ENCODE measurements around the gene BICC1.

BICC1 gene

DNA sequence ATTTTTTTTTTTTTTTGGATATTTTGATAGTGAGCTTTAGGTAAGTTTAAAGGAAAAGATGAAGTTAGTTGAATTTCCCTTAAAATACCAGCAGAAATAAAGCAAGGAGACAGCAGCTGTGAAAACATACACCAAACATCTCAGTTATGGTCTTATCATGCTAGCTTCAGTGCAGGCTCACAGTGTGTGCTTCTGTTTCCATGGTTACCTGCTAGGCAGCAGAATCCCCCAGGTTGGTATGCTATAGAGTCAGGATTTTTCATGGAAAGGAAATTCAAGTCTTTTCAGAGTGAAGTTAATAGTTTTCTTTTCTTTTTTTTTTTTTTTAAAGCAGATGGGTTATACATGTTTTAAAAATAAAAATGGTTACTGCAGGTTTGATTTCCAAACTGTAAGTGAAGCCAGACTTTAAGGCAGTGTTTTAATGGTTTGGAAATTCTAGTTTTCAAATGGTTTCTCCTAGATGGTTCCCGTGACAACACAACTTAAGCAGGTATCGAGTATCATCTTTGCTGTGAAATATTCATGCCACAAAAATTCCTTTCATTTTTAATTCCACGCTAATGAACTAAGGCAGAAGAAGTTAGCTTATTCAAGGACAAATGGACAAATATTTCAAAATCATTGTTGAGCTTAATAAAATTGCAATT is 230.9 kb downstream of the BICC1 start:
- Histone ChIP-seq H3K36me3 (ENCODE audit: insufficient read depth, low read length) (no peaks in the 10 kb centered on the region), H3K4me1 (ENCODE audit: insufficient read depth, low read length) (peaks cover 10% of the 10 kb centered on the region), H3K9me3 (ENCODE audit: control insufficient read depth, insufficient read depth, low read length) (no peaks in the 10 kb centered on the region), H3K9ac (ENCODE audit: low read depth, low read length) (no peak overlapping the region)

DNA sequence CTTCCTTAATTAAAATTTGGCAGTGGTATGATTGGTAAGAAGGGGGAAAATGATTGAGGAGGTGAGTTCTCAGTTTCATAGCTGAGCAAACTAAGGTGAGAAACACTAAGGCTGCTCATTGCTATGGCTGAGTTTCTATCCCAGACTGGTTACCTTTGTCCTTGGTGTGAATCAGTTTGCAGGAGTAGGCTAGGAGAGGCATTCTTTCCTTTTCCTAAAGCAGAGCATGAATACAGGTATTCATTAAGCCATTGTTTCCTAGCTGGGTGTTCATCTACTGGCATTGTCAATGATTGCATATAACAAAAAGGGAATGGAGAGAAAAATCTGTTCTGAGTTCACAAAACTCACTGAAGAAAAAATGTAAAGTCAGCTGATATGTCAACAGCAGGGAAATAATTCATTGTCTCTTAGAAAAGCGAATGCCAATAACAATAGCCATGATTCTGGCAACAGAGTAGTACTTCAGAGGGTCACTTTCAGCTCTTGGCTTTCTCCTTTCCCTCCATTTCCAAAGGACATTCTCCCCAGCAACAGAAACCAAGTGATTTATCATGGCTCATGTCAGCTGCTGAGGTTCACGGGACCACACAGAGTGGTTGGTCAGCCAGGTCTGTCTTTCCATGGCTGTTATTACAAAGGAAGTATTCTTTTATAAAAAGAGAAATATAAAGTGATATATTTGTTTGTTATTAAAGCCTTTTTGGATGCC is 234.0 kb downstream of the BICC1 start:
- H3K4me1 ChIP-seq (ENCODE audit: insufficient read depth, low read length) = peaks cover 10% of the 10 kb centered on the region
- no peaks in the 10 kb centered on the region for H3K36me3 ChIP-seq (ENCODE audit: insufficient read depth, low read length)
- H3K9me3 ChIP-seq (ENCODE audit: control insufficient read depth, insufficient read depth, low read length) = no peaks in the 10 kb centered on the region
- H3K9ac ChIP-seq (ENCODE audit: low read depth, low read length) = no peak overlapping the region

DNA sequence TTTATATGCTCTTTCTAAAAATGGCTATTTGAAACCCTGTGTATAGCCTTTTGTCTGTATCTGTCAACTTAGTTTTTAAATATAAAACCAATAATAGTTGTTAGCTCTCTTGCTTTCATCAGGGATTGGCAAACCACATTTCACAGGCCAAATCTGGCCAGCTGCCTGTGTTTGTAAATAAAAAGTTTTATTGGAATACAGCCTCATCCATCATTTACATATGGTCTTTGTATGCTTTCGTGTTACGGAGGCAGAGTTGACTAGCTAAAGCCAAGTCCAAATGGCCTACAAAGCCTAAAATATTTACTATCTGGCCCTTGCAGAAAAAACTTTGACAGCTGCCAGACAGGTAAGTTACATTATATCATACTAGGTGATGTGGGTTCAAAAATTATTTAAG is 235.0 kb downstream of the BICC1 start:
- Histone ChIP-seq H3K4me1 (ENCODE audit: insufficient read depth, low read length) (peaks cover 10% of the 10 kb centered on the region), H3K36me3 (ENCODE audit: insufficient read depth, low read length) (no peaks in the 10 kb centered on the region), H3K9ac (ENCODE audit: low read depth, low read length) (no peak overlapping the region), H3K9me3 (ENCODE audit: control insufficient read depth, insufficient read depth, low read length) (no peaks in the 10 kb centered on the region)

DNA sequence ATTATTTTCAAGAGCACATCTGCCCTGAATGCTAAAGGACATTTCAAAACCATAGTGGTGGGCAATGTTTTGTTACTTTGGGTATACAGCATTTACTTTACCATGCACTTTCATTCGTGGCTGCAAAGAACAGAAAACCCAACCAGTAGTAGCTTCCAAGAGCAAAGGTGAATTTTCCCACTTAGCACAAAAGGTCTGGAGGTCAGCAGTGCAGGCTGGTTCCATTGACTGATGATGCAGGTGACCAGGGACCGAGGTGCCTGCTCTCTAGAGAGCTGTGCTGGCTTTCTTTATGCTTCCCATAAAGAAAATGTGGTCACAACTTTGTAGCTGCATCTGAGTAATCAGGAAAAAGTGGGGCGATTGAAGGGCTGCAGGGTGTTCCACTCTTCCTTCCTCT is 240.0 kb downstream of the BICC1 start:
- no peaks in the 10 kb centered on the region for H3K36me3 ChIP-seq (ENCODE audit: insufficient read depth, low read length)
- no peaks in the 10 kb centered on the region for H3K9me3 ChIP-seq (ENCODE audit: control insufficient read depth, insufficient read depth, low read length)
- H3K4me1 ChIP-seq (ENCODE audit: insufficient read depth, low read length) = peaks cover 8% of the 10 kb centered on the region
- no peak overlapping the region for H3K9ac ChIP-seq (ENCODE audit: low read depth, low read length)

DNA sequence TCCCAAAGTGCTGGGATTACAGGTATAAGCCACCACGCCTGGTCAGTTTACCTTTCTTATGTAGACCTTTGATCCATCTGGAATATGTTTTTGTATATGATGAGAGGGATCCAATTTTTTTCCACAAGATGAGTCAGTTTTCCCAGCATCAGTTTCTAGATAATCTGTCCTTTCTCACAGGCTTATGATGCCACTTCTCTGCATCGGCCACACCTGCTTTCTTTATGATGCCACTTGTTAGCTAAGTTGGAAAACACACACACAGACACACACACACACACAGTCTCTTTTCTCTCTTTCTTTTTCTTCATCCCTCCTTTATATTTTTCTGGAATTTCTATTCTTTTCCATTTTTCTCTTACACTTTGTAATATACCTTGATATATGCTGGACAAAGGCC is 240.8 kb downstream of the BICC1 start:
- Histone ChIP-seq H3K4me1 (ENCODE audit: insufficient read depth, low read length) (peaks cover 8% of the 10 kb centered on the region), H3K9me3 (ENCODE audit: control insufficient read depth, insufficient read depth, low read length) (no peaks in the 10 kb centered on the region), H3K9ac (ENCODE audit: low read depth, low read length) (no peak overlapping the region), H3K36me3 (ENCODE audit: insufficient read depth, low read length) (no peaks in the 10 kb centered on the region)

DNA sequence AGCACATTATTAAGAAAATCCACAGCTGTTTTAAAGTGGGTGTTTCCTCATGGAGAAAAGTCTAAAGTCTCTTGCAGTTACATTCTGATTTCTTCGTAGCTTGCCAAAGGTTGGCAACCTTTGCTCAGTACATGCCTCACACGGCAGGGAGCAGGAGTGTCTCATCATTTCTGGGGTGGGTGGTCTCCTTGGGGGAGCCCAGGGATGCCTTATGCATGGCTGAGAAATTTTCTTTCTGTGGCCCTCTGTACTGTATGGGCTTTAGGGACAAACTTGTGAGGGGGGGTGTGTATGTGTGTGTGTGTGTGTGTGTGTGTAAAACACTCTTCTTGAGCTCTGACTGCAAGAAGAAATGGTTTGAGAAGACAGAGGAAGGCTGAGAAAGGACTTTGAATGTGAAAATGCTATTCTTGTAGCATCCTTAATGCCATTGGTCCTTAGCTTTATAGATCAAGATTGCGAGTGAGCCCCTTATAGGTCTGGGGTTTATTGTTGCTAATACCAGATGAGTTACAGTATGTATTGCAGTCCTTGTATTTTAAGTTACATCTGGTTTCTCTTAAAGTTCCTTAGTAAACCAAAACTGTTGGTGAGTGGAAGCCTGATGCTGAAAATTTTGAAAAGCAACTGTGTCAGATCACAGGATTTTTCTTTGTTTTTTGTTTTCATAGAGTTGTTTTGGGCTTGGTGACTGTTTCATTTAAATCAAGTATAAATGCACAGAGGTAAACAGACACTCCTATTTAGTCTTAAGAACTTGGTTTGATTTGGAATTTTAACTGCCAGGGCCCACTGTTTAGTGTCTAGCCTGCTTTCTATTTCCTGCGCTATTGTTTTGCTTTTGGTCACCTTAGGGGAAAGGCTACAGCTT is 242.0 kb downstream of the BICC1 start:
- Histone ChIP-seq H3K36me3 (ENCODE audit: insufficient read depth, low read length) (no peaks in the 10 kb centered on the region), H3K4me1 (ENCODE audit: insufficient read depth, low read length) (peaks cover 8% of the 10 kb centered on the region), H3K9ac (ENCODE audit: low read depth, low read length) (no peak overlapping the region), H3K9me3 (ENCODE audit: control insufficient read depth, insufficient read depth, low read length) (no peaks in the 10 kb centered on the region)

DNA sequence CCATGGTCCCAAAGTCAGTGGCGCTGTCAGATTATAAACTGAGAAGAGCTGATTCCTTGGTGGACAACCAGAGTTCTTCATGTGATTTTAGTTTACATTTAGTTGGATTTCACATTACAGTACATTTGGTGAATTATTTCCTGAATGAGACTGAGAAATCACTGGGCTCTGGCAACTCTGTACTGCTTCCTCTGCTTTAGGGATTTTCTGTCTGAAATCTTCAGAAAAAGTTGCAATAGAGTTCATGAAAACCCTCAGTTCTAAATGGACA is 242.6 kb downstream of the BICC1 start:
- peaks cover 8% of the 10 kb centered on the region for H3K4me1 ChIP-seq (ENCODE audit: insufficient read depth, low read length)
- H3K36me3 ChIP-seq (ENCODE audit: insufficient read depth, low read length) = no peaks in the 10 kb centered on the region
- no peaks in the 10 kb centered on the region for H3K9me3 ChIP-seq (ENCODE audit: control insufficient read depth, insufficient read depth, low read length)
- no peak overlapping the region for H3K9ac ChIP-seq (ENCODE audit: low read depth, low read length)

DNA sequence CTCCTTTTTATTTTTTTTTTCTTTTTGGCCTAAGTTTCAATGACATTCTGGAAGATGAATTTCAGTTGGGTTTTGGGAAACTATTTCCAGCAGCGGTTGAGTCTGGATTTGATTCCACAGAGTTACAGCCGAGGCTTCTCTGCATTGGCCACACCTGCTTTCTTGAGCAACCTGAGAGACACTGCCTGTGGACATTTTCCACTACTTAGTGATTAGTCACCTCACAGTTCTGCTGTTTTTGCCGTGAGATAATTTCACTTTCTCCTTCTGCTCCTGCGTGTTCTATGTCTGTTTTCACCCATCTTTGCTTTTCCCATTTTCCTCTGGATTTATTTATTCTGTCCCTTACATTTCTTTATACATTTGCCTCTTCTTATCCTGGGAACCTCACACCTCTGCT is 243.0 kb downstream of the BICC1 start:
- H3K4me1 ChIP-seq (ENCODE audit: insufficient read depth, low read length) = peaks cover 8% of the 10 kb centered on the region
- no peaks in the 10 kb centered on the region for H3K36me3 ChIP-seq (ENCODE audit: insufficient read depth, low read length)
- H3K9me3 ChIP-seq (ENCODE audit: control insufficient read depth, insufficient read depth, low read length) = no peaks in the 10 kb centered on the region
- no peak overlapping the region for H3K9ac ChIP-seq (ENCODE audit: low read depth, low read length)

DNA sequence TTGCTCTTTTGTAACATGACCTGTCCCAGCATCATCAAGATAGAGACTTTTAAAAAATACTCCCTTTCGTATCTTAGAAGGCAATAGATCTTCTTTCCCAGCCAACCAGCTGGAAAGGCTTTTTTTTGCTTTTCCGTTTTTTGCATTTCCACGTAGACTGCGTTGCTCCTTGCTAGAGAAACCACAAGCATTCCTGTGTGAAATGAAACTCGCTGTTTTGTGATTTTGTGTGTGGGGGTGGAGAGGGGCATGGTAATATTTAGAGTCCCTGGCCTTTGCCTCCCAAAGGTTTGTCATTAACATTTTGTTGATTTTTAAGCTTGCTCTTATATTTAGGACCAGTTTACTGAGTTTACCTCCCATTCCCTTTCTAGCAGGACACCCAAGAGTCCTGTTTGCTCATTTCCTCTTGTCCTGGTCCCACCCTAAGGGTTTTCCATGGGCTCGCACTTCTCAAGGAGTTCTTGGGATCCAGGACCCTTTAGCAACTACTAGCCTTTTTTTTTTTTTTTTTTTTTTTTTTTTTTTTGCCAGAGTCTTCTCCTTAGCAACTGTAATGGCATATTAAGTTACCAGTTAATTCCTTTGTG is 243.6 kb downstream of the BICC1 start:
- H3K9ac ChIP-seq (ENCODE audit: low read depth, low read length) = no peak overlapping the region
- peaks cover 8% of the 10 kb centered on the region for H3K4me1 ChIP-seq (ENCODE audit: insufficient read depth, low read length)
- no peaks in the 10 kb centered on the region for H3K36me3 ChIP-seq (ENCODE audit: insufficient read depth, low read length)

DNA sequence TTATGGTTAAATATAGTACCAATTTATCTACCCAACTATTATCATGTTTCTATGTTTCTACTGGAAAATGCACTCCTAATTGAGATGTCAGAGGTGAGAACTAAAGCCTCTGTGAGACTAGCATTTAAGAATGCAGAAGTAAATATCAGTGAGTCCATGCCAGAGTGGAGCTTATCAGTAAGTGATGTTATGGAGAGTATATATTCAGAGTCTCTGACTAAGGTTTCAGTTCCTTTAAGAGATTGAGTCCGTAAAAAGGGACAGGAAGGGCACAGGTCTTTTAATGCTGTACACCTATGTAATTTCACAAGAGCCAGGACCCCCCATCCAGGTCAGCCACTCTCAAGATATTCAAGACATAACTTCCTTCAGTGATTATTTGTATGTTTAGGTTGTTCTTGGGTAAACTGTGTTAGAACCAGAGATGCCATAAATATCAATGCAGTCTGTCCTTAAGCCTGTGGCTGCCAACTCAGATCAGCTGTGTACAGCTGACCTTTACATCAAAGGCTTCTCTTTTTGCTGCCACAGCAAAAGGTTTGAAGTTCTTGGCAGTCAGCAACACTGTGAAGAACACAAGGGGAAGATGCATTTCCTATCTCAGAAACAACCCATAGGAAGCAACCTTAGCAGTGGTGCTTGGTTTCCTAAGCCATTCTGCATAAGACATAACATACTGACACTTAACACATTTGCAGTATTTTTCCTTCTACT is 244.8 kb downstream of the BICC1 start:
- no peaks in the 10 kb centered on the region for H3K36me3 ChIP-seq (ENCODE audit: insufficient read depth, low read length)
- H3K9me3 ChIP-seq (ENCODE audit: control insufficient read depth, insufficient read depth, low read length) = no peaks in the 10 kb centered on the region
- peaks cover 8% of the 10 kb centered on the region for H3K4me1 ChIP-seq (ENCODE audit: insufficient read depth, low read length)

More for the DNA sequence above, 243.6 kb downstream of the BICC1 start:
- H3K9me3 ChIP-seq (ENCODE audit: control insufficient read depth, insufficient read depth, low read length) = no peaks in the 10 kb centered on the region

DNA sequence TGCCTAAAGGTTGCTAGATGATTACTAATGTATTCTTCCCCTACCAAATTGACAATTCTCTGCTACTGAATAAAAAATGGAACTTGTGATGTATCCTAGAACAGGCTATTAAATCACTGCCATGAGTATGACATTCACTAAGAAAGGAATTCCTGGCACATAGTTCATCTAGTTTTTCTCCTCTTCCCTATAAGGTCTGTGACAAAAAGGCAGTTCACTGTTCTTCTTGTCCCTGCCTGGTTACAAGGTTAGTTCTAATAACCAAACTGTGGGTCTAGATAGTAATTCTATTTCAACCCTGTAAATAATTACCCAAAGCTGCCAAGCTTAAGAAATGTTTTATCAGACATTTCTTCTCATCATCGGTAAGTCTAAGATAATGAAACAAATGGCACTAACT is 245.6 kb downstream of the BICC1 start:
- H3K9ac ChIP-seq (ENCODE audit: low read depth, low read length) = no peak overlapping the region
- H3K4me1 ChIP-seq (ENCODE audit: insufficient read depth, low read length) = peaks cover 8% of the 10 kb centered on the region
- H3K36me3 ChIP-seq (ENCODE audit: insufficient read depth, low read length) = no peaks in the 10 kb centered on the region
- no peaks in the 10 kb centered on the region for H3K9me3 ChIP-seq (ENCODE audit: control insufficient read depth, insufficient read depth, low read length)

More for the DNA sequence above, 244.8 kb downstream of the BICC1 start:
- no peak overlapping the region for H3K9ac ChIP-seq (ENCODE audit: low read depth, low read length)

DNA sequence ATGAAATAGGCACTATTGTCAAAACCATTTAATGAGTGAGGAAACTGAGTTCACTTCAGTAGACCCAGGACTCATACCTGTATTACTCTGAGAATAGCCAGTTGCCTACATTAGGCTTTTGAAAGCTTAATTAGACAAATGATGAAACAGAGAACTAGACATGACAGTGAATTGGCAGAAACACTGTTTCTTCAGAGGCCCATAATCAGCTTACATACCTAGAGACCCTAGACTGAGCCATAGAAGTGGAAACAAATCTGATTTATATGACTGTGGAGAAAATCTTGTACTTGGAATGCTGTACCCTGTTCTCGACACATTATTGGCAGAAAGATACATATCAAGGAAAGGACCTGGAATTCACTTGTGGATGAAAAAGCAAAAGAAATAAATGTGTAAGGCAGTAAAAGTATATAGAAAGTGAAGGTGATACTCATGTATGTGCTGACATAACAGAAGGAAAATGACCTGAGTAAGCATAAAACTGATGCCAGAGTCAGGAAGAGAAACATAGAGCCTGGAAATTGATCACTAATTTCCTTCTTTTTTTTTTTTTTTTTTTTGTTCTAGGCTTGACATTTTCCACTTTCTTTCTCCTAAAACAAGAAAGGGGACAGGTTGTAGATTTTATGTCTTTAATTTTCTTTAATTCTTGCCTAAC is 251.5 kb downstream of the BICC1 start:
- Histone ChIP-seq H3K9ac (ENCODE audit: low read depth, low read length) (no peak overlapping the region), H3K4me1 (ENCODE audit: insufficient read depth, low read length) (no peaks in the 10 kb centered on the region), H3K9me3 (ENCODE audit: control insufficient read depth, insufficient read depth, low read length) (no peaks in the 10 kb centered on the region), H3K36me3 (ENCODE audit: insufficient read depth, low read length) (no peaks in the 10 kb centered on the region)

DNA sequence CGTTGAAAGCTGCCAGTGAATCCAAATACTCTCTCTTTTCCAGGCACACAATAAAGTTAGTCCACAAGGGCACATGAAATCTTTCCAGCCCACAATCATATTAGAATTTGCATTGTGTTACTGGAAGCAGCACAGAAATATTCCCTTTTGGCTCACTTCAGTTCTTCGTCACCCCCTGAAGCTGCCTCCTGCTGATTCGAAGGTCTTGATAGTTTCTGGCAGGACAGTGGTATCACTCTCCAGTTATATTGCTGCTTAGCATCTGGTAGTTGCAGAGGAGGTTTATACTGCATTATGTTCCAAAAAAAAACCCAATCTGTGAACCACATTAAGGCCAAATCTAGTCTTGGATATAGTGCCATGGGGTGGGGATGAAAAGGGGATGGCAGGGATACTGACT is 253.2 kb downstream of the BICC1 start:
- no peaks in the 10 kb centered on the region for H3K9me3 ChIP-seq (ENCODE audit: control insufficient read depth, insufficient read depth, low read length)
- no peaks in the 10 kb centered on the region for H3K36me3 ChIP-seq (ENCODE audit: insufficient read depth, low read length)
- H3K4me1 ChIP-seq (ENCODE audit: insufficient read depth, low read length) = no peaks in the 10 kb centered on the region
- H3K9ac ChIP-seq (ENCODE audit: low read depth, low read length) = no peak overlapping the region

DNA sequence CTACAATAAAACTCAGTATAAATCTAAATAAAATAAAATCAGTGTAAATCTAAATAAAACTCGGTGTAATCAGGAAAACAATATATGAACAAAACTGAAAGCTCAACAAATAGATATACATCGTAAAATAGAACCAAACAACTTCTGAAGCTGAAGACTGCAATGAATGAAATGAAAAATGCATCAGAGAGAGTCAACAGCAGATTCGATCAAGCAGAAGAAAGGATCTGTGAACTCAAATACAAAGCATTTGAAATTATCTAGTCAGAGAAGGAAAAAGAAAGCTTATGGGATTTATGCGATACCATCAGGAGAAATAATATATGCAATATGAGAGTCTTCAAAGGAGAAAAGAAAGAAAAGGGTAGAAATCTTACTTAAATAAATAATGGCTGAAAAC is 255.0 kb downstream of the BICC1 start:
- no peaks in the 10 kb centered on the region for H3K36me3 ChIP-seq (ENCODE audit: insufficient read depth, low read length)
- no peaks in the 10 kb centered on the region for H3K4me1 ChIP-seq (ENCODE audit: insufficient read depth, low read length)
- H3K9me3 ChIP-seq (ENCODE audit: control insufficient read depth, insufficient read depth, low read length) = no peaks in the 10 kb centered on the region
- no peak overlapping the region for H3K9ac ChIP-seq (ENCODE audit: low read depth, low read length)

Measured in ES-I3 (cell line).